Measurements from ENCODE around the gene SUN2. TPM values are rescaled to one million over a fixed set of nuclear protein-coding genes. Genes with fewer than 3 reads are reported as not detected.

SUN2 gene
- total RNA-seq, 1 experiment from 2014 or later = 31.8 TPM

GRCh38 chr22:38699784-38700183 lies 56.0 kb downstream of the SUN2 start:
- DNase-seq = no peak

GRCh38 chr22:38699143-38699542 lies 56.7 kb downstream of the SUN2 start:
- Histone ChIP-seq H3K36me3 (replicated peaks; ENCODE audit: control insufficient read depth, insufficient read depth, low read length) (0 out of 2 replicates have a peak, but pooled peaks cover 1% of the 10 kb centered on the region), H3K4me3 (ENCODE audit: insufficient read depth, low read depth, low read length) (peak overlapping the region; percentile 82; the same call in 1 of the 2 replicates), H3K27me3 (ENCODE audit: control insufficient read depth, insufficient read depth, low read length) (no peaks in the 10 kb centered on the region)
- DNase-seq = no peak

More at GRCh38 chr22:38699784-38700183, 56.0 kb downstream of the SUN2 start:
- Histone ChIP-seq H3K36me3 (replicated peaks; ENCODE audit: control insufficient read depth, insufficient read depth, low read length) (no peaks in the 10 kb centered on the region), H3K27me3 (ENCODE audit: control insufficient read depth, insufficient read depth, low read length) (no peaks in the 10 kb centered on the region), H3K4me3 (ENCODE audit: insufficient read depth, low read depth, low read length) (peak overlapping the region; percentile 82)

- no peak for DNase-seq
- H3K4me3 ChIP-seq (ENCODE audit: insufficient read depth, low read depth, low read length) = no peak overlapping the region; the same call in 1 of the 2 replicates
- 0 out of 2 replicates have a peak, but pooled peaks cover 1% of the 10 kb centered on the region for H3K36me3 ChIP-seq (replicated peaks; ENCODE audit: control insufficient read depth, insufficient read depth, low read length)
- no peaks in the 10 kb centered on the region for H3K27me3 ChIP-seq (ENCODE audit: control insufficient read depth, insufficient read depth, low read length)
These were observed 57.2 kb downstream of the SUN2 start for GRCh38 chr22:38698407-38699094.

GRCh38 chr22:38697425-38698089 lies 58.2 kb downstream of the SUN2 start:
- Histone ChIP-seq H3K36me3 (replicated peaks; ENCODE audit: control insufficient read depth, insufficient read depth, low read length) (0 out of 2 replicates have a peak, but pooled peaks cover 1% of the 10 kb centered on the region), H3K4me3 (ENCODE audit: insufficient read depth, low read depth, low read length) (no peak overlapping the region), H3K27me3 (ENCODE audit: control insufficient read depth, insufficient read depth, low read length) (no peaks in the 10 kb centered on the region)
- no peak for DNase-seq

- Histone ChIP-seq H3K27me3 (ENCODE audit: control insufficient read depth, insufficient read depth, low read length) (no peaks in the 10 kb centered on the region), H3K4me3 (ENCODE audit: insufficient read depth, low read depth, low read length) (no peak overlapping the region), H3K36me3 (replicated peaks; ENCODE audit: control insufficient read depth, insufficient read depth, low read length) (0 out of 2 replicates have a peak, but pooled peaks cover 1% of the 10 kb centered on the region)
- no peak for DNase-seq
These were observed 59.0 kb downstream of the SUN2 start for GRCh38 chr22:38696606-38697424.

- no peaks in the 10 kb centered on the region for H3K27me3 ChIP-seq (ENCODE audit: control insufficient read depth, insufficient read depth, low read length)
- DNase-seq = no peak
- no peak overlapping the region for H3K4me3 ChIP-seq (ENCODE audit: insufficient read depth, low read depth, low read length)
- H3K36me3 ChIP-seq (replicated peaks; ENCODE audit: control insufficient read depth, insufficient read depth, low read length) = peaks cover 1% of the 10 kb centered on the region; the same call in 1 of the 2 replicates
These were observed 60.9 kb downstream of the SUN2 start for GRCh38 chr22:38694940-38695339.

GRCh38 chr22:38694049-38694448 lies 61.7 kb downstream of the SUN2 start:
- Histone ChIP-seq H3K36me3 (replicated peaks; ENCODE audit: control insufficient read depth, insufficient read depth, low read length) (peaks cover 2% of the 10 kb centered on the region), H3K4me3 (ENCODE audit: insufficient read depth, low read depth, low read length) (no peak overlapping the region), H3K27me3 (ENCODE audit: control insufficient read depth, insufficient read depth, low read length) (no peaks in the 10 kb centered on the region)
- no peak for DNase-seq

- Histone ChIP-seq H3K4me3 (ENCODE audit: insufficient read depth, low read depth, low read length) (no peak overlapping the region), H3K27me3 (ENCODE audit: control insufficient read depth, insufficient read depth, low read length) (no peaks in the 10 kb centered on the region), H3K36me3 (replicated peaks; ENCODE audit: control insufficient read depth, insufficient read depth, low read length) (peaks cover 12% of the 10 kb centered on the region)
- DNase-seq = no peak
These were observed 66.1 kb downstream of the SUN2 start for GRCh38 chr22:38689651-38690050.

- DNase-seq = no peak
- Histone ChIP-seq H3K27me3 (ENCODE audit: control insufficient read depth, insufficient read depth, low read length) (no peaks in the 10 kb centered on the region), H3K4me3 (ENCODE audit: insufficient read depth, low read depth, low read length) (no peak overlapping the region), H3K36me3 (replicated peaks; ENCODE audit: control insufficient read depth, insufficient read depth, low read length) (peaks cover 17% of the 10 kb centered on the region)
These were observed 70.0 kb downstream of the SUN2 start for GRCh38 chr22:38685761-38686160.

GRCh38 chr22:38684895-38685294 lies 70.9 kb downstream of the SUN2 start:
- DNase-seq = no peak
- Histone ChIP-seq H3K4me3 (ENCODE audit: insufficient read depth, low read depth, low read length) (no peak overlapping the region), H3K27me3 (ENCODE audit: control insufficient read depth, insufficient read depth, low read length) (no peaks in the 10 kb centered on the region), H3K36me3 (replicated peaks; ENCODE audit: control insufficient read depth, insufficient read depth, low read length) (peaks cover 17% of the 10 kb centered on the region)

Other genes starting within 250 kb of the SUN2 start
- gene DDX17, start 249.7 kb downstream of the SUN2 start, total RNA-seq (2014; rRNA removed; shearing (Covaris generic)) = 257 and 288 TPM in 2 replicates
- gene DMC1, start 185.8 kb downstream of the SUN2 start, total RNA-seq (2014; rRNA removed; shearing (Covaris generic)) = 9.8 and 20.4 TPM in 2 replicates
- 1.2 and 3.8 TPM in 2 replicates for gene FAM227A, start 99.6 kb downstream of the SUN2 start, total RNA-seq (2014; rRNA removed; shearing (Covaris generic))
- 13.3 and 21.1 TPM in 2 replicates for gene CBY1, start 99.4 kb downstream of the SUN2 start, total RNA-seq (2014; rRNA removed; shearing (Covaris generic))
- 70.8 and 79.3 TPM in 2 replicates for gene TOMM22, start 74.0 kb downstream of the SUN2 start, total RNA-seq (2014; rRNA removed; shearing (Covaris generic))
- gene JOSD1, start 55.1 kb downstream of the SUN2 start, total RNA-seq (2014; rRNA removed; shearing (Covaris generic)) = 33.8 and 34.2 TPM in 2 replicates
- 71.4 and 92.1 TPM in 2 replicates for gene GTPBP1, start 50.1 kb downstream of the SUN2 start, total RNA-seq (2014; rRNA removed; shearing (Covaris generic))
- 19.0 and 26.8 TPM in 2 replicates for gene DNAL4, start 38.1 kb upstream of the SUN2 start, total RNA-seq (2014; rRNA removed; shearing (Covaris generic))
- gene NPTXR, start 88.0 kb upstream of the SUN2 start, total RNA-seq (2014; rRNA removed; shearing (Covaris generic)) = 3.6 and 3.7 TPM in 2 replicates
- gene CBX6, start 116.2 kb upstream of the SUN2 start, total RNA-seq (2014; rRNA removed; shearing (Covaris generic)) = 18.3 and 19.2 TPM in 2 replicates
- gene APOBEC3A, start 201.6 kb upstream of the SUN2 start, total RNA-seq (2014; rRNA removed; shearing (Covaris generic)) = not detected in 2 replicates
- 4.4 and 6.5 TPM in 2 replicates for gene APOBEC3B, start 226.3 kb upstream of the SUN2 start, total RNA-seq (2014; rRNA removed; shearing (Covaris generic))